GM18909 (cell line): ENCODE results near the gene MYOM3.
"Not testable (repeated sequence)": the region's sequence is repeated elsewhere in the genome, so short reads cannot be mapped to it uniquely, and the experiment has no call there.

Experiments
- ATAC-seq: cut with Tn5 transposase; IDR thresholded peaks from one replicate; pipeline ENCODE4 v1.9.1; 2021; ENCODE audit warnings: mild to moderate bottlenecking; ENCODE audit not compliant: unreplicated experiment, poor library complexity

The MYOM3 gene

GRCh38 chr1:24047110-24047477 is 64.8 kb downstream of the MYOM3 start:
- no peak for ATAC-seq

DNA sequence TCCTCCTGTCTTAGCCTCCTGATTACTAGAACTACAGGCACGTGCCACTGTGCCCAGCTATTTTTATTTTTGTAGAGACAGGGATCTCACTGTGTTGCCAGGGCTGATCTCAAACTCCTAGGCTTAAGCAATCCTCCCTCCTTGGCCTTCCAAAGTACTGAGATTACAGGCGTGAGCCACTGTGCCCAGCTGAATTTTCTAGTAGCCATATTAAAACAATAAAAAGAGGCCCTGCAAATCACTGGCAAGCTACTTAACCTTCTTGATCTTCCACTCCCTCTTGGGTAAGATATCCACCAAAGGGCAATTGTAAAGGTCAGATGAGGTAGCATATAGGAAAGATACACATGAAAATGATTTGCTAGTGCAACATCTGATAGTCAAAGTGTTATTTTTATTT is 66.2 kb downstream of the MYOM3 start:
- ATAC-seq = no peak

DNA sequence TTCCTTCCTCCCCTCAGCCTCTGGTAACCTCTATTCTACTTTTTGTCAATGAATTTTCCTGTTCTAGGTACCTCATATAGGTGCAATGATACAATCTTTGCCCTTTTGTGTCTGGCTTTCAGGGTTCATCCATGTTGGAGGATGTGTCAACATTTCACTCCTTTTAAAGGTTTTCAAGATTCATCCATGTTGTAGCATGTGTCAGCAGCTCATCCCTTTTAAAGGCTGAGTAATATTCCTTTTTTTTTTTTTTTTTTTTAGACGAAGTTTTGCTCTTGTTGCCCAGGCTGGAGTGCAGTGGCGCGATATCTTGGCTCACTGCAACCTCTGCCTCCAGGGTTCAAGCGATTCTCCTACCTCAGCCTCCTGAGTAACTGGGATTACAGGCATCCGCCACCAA is 67.3 kb downstream of the MYOM3 start:
- ATAC-seq = not testable (repeated sequence)

GRCh38 chr1:24043345-24044032 is 68.4 kb downstream of the MYOM3 start:
- no peak for ATAC-seq

GRCh38 chr1:24042315-24042714 is 69.6 kb downstream of the MYOM3 start:
- ATAC-seq = no peak

- no peak for ATAC-seq
Measured at GRCh38 chr1:24036088-24036487, 75.8 kb downstream of the MYOM3 start.

GRCh38 chr1:24032981-24033380 is 79.0 kb downstream of the MYOM3 start:
- no peak for ATAC-seq

GRCh38 chr1:24030976-24031516 is 80.9 kb downstream of the MYOM3 start:
- ATAC-seq = not testable (repeated sequence)

DNA sequence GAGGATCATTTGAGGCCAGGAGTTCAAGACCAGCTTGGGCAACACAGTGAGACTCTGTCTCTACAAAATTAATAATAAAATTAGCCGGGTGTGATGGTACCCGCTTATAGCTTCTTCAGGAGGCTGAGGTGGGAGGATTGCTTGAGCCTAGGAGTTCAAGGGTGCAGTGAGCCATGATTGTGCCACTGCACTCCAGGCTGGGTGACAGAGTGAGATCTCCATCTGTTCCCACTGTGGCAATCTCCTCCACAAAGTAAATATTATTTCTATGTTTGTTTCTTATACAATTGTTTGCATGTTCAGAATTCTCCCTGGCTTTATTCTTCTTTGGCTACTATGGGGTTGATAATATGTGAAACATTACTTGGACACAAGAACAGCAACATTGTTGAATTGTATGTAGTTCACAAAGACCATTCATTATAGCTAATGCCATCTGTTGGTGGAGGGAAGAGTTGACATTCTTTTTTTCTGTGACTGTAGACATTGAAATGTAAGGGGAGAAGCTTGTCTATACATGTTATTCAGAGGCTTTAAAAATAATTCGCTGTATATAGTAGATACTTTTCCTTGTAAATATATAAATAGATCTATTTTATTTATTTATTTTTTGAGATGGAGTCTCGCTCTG is 84.0 kb downstream of the MYOM3 start:
- ATAC-seq = no peak

- ATAC-seq = no peak
Measured at GRCh38 chr1:24022581-24023361, 89.2 kb downstream of the MYOM3 start.

DNA sequence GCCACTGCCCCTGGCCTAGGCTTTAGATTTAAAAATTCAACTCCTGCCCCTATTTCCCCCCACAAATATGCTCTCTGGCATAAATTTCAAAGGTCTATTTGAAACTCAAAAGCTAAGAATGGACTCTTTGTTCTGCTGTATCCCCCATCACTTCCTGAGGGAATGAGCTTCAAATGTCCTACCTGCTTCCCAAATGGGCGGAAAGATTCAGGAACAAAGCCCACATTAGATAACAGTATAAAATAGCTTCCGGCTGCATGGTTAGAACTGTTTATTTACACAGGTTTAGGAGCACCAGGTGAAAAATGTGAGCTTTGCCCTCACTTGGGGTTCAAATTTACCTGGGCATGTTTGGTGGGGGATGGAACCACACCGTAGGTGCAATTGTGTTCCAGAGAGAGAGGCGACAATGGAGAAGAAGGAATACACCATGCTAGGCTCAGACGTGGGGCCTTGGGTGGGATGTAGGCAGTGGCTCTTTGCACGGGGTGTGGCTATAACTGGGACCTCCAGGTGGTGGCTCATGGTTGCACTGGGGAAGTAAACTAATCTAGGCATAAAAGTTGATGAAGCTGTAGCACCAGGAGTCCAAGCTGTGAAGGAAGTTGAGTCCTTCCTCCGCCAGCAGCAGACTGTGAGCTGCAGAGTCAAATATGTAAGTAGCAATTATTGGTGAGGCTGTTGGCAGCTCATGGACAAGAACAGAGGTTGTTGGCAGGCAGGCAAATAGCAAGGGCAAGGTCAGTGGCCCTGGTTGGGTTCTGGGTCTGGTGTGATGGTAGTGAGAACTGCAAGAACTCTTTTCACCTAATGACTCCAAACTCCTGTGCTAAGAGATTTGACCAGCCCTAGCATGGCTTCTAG is 90.3 kb downstream of the MYOM3 start:
- no peak for ATAC-seq

GRCh38 chr1:24020470-24020869 is 91.5 kb downstream of the MYOM3 start:
- no peak for ATAC-seq

DNA sequence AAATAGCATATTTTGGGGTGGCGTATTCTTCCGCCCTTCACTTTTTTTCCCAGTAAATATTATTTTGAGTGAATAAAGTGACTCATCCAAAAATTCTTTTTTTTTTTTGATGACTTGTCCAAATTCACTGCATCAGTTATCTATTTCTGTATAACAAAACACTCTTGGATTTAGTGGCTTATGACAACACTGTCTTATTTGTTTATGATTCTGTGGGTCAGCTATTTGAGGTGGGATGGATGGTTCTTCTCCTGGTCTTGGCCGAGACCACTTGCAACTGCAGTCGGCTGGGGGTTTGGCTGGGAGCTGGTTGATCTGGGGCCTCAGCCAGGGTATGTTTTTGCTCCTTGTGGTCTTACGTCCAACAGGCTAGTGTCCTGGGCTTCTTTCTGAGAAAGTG is 91.9 kb downstream of the MYOM3 start:
- no peak for ATAC-seq

DNA sequence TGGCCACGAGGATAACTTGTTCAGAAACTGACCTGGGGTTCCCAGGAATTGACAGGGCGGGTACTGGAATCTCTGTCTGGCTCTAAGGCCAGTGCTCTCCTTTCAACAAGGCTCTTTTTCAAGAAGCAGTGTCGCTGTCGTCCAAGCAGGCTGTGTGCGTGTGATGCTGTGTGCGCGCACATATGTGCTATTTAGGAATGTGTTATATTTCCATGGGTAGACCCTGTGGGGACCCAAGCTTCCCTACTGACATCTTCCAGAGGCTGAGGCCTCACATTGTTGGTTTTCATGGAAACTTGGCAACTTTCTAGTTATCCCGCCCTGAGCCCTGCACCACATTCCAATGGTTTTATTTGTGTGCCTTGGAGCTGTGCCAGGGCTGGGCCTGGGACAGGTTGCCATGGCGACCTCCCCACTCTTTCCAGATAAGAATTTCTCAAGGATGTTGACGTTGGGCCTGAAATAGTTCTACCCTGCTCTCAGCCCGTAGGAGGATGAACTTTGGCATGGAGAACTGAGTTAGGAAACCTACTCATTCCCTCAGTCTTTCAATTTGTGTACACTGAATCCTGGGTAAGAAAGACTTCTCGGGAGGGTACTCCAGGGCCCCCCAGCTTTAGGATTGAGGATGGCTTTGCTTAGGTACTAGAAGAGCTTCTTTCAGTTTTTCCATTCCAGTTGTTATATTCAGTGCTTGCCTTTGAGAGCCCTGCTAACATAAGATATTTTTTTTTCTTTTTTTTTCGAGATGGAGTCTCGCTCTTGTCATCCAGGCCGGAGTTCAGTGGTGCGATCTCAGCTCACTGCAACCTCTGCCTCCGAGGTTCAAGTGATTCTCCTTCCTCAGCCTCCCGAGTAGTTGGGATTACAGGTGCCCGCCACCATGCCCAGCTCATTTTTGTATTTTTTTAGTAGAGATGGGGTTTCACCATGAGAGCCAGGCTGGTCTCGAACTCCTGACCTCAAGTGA is 93.0 kb downstream of the MYOM3 start:
- no peak for ATAC-seq

GRCh38 chr1:24015221-24016210 is 96.4 kb downstream of the MYOM3 start:
- ATAC-seq = no peak

- ATAC-seq = not testable (repeated sequence)
Measured at GRCh38 chr1:24012878-24013277, 99.1 kb downstream of the MYOM3 start.

DNA sequence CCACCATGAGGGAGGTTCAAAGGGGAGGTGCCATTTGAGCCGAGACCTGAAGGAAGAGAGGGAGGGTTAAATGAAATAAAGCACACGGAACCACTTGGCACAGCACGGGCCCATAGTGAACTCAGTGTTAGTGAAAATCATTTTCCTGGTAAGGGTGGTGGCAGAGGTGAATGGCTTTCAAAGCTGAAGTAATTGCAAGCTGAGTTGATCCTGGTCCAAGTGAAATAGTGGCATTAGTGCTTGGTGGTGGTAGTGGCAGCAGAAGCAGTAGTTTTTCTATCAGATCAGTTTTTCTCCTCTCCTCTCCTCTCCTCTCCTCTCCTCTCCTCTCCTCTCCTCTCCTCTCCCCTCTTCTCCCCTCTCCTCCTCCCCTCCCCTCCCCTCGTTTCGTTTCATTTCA is 101.3 kb downstream of the MYOM3 start:
- no peak for ATAC-seq

DNA sequence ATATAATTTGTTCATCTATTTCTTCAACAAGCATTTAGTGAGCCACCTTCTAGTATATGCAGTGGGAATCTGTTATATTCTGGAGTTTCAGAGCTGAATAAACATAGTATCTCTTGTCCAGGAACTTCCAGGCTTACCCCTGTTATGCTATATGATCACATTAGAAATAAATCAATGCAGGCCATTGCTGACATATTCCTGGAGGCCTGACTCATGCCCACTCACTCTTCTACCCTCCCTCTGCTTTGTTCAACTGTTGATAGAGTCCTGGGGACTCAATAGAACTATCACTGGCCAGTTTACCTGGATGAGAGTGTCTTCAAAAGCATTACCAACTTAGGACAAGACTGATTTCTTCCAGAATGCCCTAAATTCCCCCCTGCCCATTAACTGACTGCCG is 102.5 kb downstream of the MYOM3 start:
- ATAC-seq = no peak
